ENCODE results near the gene DLGAP4.
"Not testable (repeated sequence)": the region's sequence is repeated elsewhere in the genome, so short reads cannot be mapped to it uniquely, and the experiment has no call there.

DLGAP4 gene

GRCh38 chr20:36501367-36502006 lies 195.3 kb downstream of the DLGAP4 start:
- no peak for DNase-seq

- DNase-seq = no peak
These were observed 198.2 kb downstream of the DLGAP4 start for GRCh38 chr20:36504295-36504694.

DNA sequence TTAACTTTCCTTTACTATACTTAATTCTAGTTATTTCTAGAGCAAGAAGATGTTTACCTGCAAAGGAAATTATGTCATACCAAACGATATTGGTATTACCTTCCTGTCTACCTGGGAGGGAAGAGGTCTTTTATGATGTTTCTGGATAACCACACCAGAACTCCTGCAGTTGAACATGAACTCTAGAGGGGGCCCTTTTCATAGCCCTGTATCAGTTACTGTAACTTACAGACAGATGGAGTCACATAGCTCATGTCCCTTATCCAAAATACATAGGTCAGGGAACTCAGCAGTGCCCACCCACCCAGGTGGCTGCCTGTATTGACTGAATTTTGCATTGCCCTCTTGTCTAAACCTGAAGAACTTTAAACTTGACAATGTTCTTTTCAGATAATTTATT lies 200.1 kb downstream of the DLGAP4 start:
- no peak for DNase-seq

DNA sequence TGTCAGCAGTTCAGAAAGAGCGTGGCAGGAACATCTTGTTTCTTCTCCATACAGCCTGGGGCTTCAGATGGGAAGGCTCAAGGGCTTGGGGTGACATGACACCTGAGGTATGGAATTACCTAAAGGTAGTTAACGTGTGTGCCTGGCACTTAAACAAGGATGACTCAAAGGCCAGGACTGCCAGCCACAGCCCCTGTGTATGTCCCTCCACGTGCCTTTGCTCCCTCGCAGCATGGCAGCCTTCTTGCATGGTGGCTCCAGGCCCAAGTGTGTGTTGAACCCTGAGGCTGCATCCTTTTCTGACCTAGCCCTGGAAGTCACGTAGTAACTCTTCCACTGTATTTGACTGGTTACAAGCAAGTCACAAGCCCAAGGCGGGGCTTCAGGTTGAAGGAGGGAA lies 201.6 kb downstream of the DLGAP4 start:
- DNase-seq = no peak

DNA sequence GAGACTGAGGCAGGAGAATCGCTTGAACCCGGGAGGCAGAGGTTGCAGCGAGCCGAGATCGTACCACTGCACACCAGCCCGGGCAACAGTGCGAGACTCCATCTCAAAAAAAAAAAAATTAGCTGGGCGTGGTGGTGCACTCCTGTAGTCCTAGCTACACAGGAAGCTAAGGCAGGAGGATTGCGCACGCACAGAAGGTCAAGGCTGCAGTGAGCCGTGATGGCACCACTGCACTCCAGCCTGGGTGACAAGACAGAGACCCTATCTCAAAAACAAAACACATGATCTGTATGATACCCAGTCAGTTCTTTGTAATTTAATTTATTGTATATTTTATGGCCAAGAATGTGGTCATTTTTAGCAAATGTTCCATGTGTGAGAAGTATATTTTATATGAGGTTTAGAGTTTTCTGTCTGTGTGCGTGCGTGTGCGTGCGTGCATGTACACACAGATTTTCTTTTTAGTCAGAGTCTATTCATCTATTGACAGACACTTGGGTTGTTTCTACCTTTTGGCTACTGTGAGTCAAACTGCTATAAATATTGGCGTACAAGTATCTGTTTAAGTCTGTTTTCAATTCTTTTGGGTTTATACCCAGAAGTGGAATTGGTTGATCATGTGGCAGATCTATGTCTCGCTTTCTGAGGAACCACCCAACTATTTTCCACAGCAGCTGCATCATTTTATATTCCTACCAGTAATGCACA lies 213.0 kb downstream of the DLGAP4 start:
- no peak for DNase-seq

DNA sequence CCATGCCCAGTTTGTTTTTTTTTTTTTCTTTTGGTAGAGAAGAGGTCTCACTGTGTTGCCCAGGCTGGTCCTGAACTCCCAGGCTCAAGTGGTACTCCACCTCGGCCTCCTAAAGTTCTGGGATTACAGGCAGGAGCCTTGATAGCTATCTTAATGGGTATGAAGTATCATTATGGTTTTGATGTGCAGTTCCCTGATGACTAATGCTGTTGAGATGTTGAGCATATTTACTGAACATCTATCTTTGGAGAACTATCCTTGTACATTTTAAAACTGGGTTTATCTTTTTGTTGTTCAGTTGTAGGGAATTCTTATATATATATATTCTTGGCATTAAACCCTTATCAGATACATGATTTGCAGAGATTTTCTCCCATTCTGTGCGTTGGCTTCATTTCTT lies 213.8 kb downstream of the DLGAP4 start:
- no peak for DNase-seq

GRCh38 chr20:36521526-36521925 lies 215.4 kb downstream of the DLGAP4 start:
- no peak for DNase-seq

- not testable (repeated sequence) for DNase-seq
These were observed 216.3 kb downstream of the DLGAP4 start for GRCh38 chr20:36522412-36522811.

DNA sequence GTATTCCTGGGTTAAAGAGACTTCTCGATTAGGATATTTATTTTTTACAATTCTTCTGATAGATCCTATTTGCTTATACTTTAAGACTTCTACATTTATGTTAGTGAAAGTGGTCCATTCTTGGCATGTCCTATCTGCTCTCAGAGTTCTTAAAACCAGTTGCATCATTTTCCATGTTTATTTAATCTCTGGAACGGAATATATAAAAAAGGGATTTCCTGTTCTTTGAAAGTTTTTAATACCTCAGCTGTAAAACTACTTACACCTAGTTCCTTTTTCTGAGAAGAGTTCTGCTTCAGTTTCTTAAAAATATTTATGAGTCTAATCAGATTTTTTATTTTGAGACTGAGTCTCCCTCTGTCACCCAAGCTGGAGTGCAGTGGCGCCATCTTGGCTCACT lies 217.2 kb downstream of the DLGAP4 start:
- no peak for DNase-seq

GRCh38 chr20:36525620-36526365 lies 219.7 kb downstream of the DLGAP4 start:
- no peak for DNase-seq

DNA sequence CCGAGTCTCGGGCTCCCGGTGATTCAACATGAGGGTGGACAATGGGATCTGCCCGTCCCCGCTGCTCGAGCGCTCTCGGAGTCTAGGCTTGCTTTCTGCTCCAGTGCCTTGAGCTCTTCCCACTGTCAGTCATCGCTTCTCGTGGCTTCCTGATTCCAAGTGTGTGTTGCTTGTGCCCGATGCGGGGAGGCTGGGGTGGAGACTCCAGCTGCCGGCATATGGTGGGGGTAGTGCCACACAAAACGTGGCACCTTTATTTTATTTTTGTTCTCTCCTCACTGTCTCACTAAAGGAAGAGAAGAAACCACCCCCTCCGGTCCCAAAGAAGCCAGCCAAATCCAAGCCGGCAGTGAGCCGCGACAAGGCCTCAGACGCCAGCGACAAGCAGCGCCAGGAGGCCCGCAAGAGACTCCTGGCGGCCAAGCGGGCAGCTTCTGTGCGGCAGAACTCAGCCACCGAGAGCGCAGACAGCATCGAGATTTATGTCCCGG lies 220.4 kb downstream of the DLGAP4 start:
- DNase-seq = no peak

GRCh38 chr20:36527331-36528125 lies 221.4 kb downstream of the DLGAP4 start:
- DNase-seq = no peak

DNA sequence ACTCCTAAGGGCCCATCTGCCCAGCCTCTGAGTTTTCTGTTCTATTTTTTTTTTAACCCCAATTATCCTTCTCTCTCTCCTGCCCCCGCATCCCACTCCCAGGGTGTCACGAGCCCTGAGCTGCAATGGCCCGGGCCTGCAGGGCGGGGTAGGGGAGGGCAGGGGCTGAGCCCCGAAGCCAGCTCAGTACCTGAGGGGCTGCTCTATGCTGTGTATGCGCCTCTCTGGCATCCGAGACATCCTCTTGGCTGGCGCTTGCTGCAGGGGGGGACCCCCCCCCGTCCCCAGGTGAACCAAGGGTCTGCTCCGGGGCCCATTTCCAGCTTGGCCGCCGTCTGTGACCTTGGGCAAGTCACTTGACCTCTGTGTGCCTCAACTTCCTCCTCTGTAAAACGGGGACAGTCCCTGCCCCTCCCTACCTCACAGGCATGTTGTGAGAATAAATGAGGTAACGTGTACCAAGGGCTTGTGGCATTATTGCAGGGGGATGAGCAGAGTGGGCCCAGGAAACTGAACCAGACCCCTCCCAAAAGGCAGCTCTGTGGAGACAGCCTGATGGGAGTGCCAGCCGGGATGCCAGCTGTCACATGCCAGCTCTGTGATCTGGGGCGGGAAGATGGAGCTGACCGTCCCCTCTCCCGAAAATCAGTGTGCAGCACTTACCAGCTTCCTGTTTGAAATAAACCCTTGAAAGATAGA lies 222.2 kb downstream of the DLGAP4 start:
- DNase-seq = no peak

GRCh38 chr20:36528875-36529417 lies 222.8 kb downstream of the DLGAP4 start:
- DNase-seq = no peak

DNA sequence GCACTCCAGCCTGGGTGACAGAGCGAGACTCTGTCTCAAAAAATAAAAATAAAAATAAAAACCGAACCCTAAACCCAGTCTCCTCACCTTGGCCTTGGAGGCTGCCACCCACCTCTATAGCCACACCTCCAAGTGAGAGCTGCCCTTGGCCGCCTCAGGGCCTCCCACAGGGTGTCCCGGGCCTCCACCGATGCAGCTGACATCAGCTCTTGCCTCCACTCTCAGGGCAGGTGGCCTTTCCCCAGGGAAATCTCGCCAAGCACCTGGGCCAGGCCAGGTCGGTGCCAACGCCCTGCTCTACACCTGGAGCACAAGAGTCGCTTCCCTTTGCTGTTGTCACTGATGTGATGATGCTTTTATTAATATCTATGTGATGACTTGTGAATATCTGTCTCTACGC lies 226.2 kb downstream of the DLGAP4 start:
- no peak for DNase-seq

- no peak for DNase-seq
These were observed 226.7 kb downstream of the DLGAP4 start for GRCh38 chr20:36532822-36533221.

DNA sequence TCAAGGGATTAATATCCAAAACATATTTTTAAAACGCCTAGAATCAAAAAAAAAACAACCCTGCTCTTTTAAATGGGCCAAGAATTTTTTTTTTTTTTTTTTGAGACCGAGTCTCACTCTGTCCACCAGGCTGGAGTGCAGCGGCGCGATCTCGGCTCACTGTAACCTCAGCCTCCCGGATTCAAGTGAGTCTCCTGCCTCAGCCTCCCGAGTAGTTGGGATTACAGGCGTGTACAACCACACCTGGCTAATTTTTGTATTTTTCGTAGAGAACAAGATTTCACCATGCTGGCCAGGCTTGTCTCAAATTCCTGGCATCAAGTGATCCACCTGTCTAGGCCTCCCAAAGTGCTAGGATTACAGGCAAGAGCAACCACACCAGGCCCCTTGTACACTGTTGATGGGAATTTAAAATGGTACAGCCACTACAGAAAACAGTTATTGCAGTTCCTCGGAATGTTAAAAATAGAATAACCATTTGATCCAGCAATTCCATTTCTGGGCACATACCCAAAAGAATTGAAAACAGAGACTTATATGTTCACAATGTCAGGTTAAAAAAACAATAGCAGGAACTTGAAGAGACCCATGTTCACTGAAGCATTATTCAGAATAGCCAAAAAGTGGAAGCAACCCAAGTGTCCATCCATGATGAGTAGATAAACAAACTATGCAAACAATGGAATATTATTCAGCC lies 232.0 kb downstream of the DLGAP4 start:
- no peak for DNase-seq

GRCh38 chr20:36540551-36541211 lies 234.5 kb downstream of the DLGAP4 start:
- no peak for DNase-seq

DNA sequence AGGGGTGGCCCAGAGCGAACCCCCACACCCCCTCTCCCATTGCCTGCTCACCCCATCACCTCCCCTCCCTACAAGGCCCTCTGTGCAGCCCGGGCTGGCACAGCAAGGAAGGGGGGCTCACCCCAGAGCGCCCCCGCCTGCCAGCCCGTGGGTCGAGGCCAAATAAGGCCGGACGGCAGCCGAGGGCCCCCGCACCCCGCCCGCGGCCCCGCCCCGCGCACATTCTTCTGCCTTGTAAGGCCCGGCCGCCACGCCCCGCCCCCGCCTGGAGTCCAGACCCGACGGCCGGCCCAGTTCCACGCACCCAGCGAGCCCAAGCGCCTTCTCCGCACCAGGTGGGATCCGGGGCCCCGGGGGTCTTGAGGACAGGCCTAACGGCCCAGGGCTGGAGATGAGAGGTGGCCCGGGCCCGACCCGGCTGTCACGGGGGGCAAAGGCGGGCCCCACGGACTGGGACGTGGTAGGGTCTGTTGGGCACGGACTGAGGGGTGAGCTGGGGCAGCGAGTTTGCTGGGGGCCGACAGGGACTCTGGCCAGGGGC lies 235.2 kb downstream of the DLGAP4 start, which contains the start of gene MYL9:
Gene MYL9 (plus strand): TSS at position 293 of the 541 bp plus-strand sequence. CDS start 3,366 bp downstream, outside the sequence.
- DNase-seq = no peak

GRCh38 chr20:36541768-36542488 lies 235.8 kb downstream of the DLGAP4 start:
- no peak for DNase-seq

All from activated CD4-positive, alpha-beta T cell treated with anti-CD3 and anti-CD28 coated beads, Interleukin-2, amount 50 U/mL, for 4 hours (primary cell).